Fibroblast of lung (primary cell): Measurements from ENCODE around the gene PLSCR1. TPM values are rescaled to one million over a fixed set of nuclear protein-coding genes. Genes with fewer than 3 reads are reported as not detected.
"Not testable (repeated sequence)": the region's sequence is repeated elsewhere in the genome, so short reads cannot be mapped to it uniquely, and the experiment has no call there.

ENCODE experiments used
- DNase-seq, 2 donors: peaks; one replicate each; pipeline versions ENCODE4 v3.0.0 to v3.0.0-alpha.2; 2010; ENCODE audit warnings: low read depth in 2 of 2
- H2AFZ ChIP-seq: 2 replicates; pipeline ENCODE4 v1.5.1; 2012; ENCODE audit warnings: low read length, control low read depth, inconsistent platforms
- H3K27ac ChIP-seq: 2 replicates; pipeline ENCODE4 v1.5.1; 2011; ENCODE audit warnings: low read length, control low read depth; ENCODE audit not compliant: insufficient read depth
- H3K27me3 ChIP-seq: 2 replicates; pipeline ENCODE4 v1.5.1; 2011; ENCODE audit warnings: mild to moderate bottlenecking, low read length; ENCODE audit not compliant: control insufficient read depth, insufficient read depth
- H3K36me3 ChIP-seq: 2 replicates; pipeline ENCODE4 v1.5.1; 2011; ENCODE audit warnings: low read length; ENCODE audit not compliant: control insufficient read depth, insufficient read depth
- H3K4me1 ChIP-seq: 2 replicates; pipeline ENCODE4 v1.5.1; 2011; ENCODE audit warnings: low read length; ENCODE audit not compliant: control insufficient read depth, insufficient read depth; ENCODE audit errors: extremely low read depth
- H3K4me2 ChIP-seq: 2 replicates; pipeline ENCODE4 v1.5.1; 2011; ENCODE audit warnings: low read length, control low read depth; ENCODE audit not compliant: insufficient read depth; ENCODE audit errors: extremely low read depth
- H3K4me3 ChIP-seq, 4 experiments: fragments of 200-600 bp in 1 of 4; sonication (generic) in 1 of 4; replicated peaks in 1 of 4; 2 replicates each; pipeline ENCODE4 v1.5.1; 2011 to 2016; ENCODE audit warnings: low read length in 4 of 4, low read depth in 3 of 4, mild to moderate bottlenecking in 3 of 4, control low read depth in 2 of 4, inconsistent platforms in 1 of 4, mixed read lengths in 1 of 4; ENCODE audit not compliant: insufficient read depth in 1 of 4; ENCODE audit errors: control extremely low read depth in 1 of 4
- H3K79me2 ChIP-seq: 2 replicates; pipeline ENCODE4 v1.5.1; 2012; ENCODE audit warnings: mild to moderate bottlenecking, low read length, inconsistent platforms; ENCODE audit not compliant: control insufficient read depth, insufficient read depth
- H3K9ac ChIP-seq: 2 replicates; pipeline ENCODE4 v1.5.1; 2011; ENCODE audit warnings: mild to moderate bottlenecking, low read length, control low read depth; ENCODE audit not compliant: insufficient read depth
- H3K9me3 ChIP-seq: 2 replicates; pipeline ENCODE4 v1.5.1; 2012; ENCODE audit warnings: low read depth, low read length; ENCODE audit not compliant: control insufficient read depth, insufficient read depth
- H4K20me1 ChIP-seq: 2 replicates; pipeline ENCODE4 v1.5.1; 2011; ENCODE audit warnings: low read length; ENCODE audit not compliant: control insufficient read depth, insufficient read depth; ENCODE audit errors: extremely low read depth
- CTCF ChIP-seq, 2 donors: IDR thresholded peaks in 1 of 2; conservative IDR thresholded peaks in 1 of 2; 1 replicate in 1 of 2; 2 replicates in 1 of 2; pipeline ENCODE4 v1.5.1; 2011 to 2012; ENCODE audit warnings: low read length in 2 of 2, control low read depth in 1 of 2, inconsistent platforms in 1 of 2, low read depth in 1 of 2, mild to moderate bottlenecking in 1 of 2
- EZH2 ChIP-seq: IDR thresholded peaks from 2 replicates; pipeline ENCODE4 v1.5.1; 2012; ENCODE audit warnings: low read length, control low read depth, mild to moderate bottlenecking; ENCODE audit errors: missing control alignments
- polyA plus RNA-seq, 2 donors: library from polyadenylated mRNA; depleted of rRNA in 1 of 2; stranded (reverse) in 1 of 2; unstranded in 1 of 2; fragments of >200 nt; gene quantifications; 2 replicates each; pipeline ENCODE4 v1.2.1, GENCODE V29; 2011 to 2012; ENCODE audit warnings: missing spikeins in 1 of 2
- total RNA-seq: library from RNA; depleted of rRNA; stranded (reverse); fragments of >200 nt; gene quantifications from 2 replicates; pipeline ENCODE4 v1.2.1, GENCODE V29; 2014

The PLSCR1 gene
- total and polyA plus RNA-seq, 2 donors (not counting 1 experiment from before 2014, with no cell fraction given) = 36.8 to 73.3 TPM

DNA sequence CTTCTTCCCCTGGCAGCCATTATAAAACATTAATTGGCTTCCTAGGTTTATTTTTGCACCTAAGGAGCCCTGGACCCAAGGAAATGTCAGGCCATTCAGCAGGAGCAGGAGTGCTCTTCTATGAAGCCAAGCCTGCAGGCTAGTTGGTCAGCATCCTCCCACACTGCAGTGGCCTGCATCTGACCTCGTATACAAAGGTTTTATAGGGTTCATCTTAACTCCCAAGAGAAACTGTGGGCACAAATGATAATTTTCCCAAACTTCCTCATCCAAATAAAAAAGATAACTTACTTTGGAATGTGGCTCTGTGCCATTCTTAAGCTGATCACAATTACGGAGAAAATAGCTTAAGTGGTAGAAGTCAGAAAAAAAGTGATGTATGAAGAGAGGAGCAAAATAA is 19.4 kb downstream of the PLSCR1 start:
- H3K4me3 ChIP-seq = no peak overlapping the region
- H3K79me2 ChIP-seq = no peaks in the 10 kb centered on the region
- no peak overlapping the region for H3K27ac ChIP-seq
- no peaks in the 10 kb centered on the region for H3K27me3 ChIP-seq
- H4K20me1 ChIP-seq = no peaks in the 10 kb centered on the region
- H2AFZ ChIP-seq = no peak overlapping the region
- H3K9me3 ChIP-seq = no peaks in the 10 kb centered on the region
- H3K4me1 ChIP-seq = peaks cover 4% of the 10 kb centered on the region
- DNase-seq = no peak
- TF ChIP-seq CTCF (conservative IDR thresholded peaks at IDR 0.05 in 1 of 2, IDR thresholded peaks at IDR 0.05 in 1 of 2; ENCODE audit: low read depth in 1 of 2, low read length in 2 of 2) (no peak), EZH2 (no peak)
- H3K36me3 ChIP-seq = no peaks in the 10 kb centered on the region
- no peak overlapping the region for H3K4me2 ChIP-seq
- H3K9ac ChIP-seq = no peak overlapping the region

- H3K79me2 ChIP-seq = no peaks in the 10 kb centered on the region
- H3K4me1 ChIP-seq = no peaks in the 10 kb centered on the region
- no peaks in the 10 kb centered on the region for H3K36me3 ChIP-seq
- TF ChIP-seq CTCF (conservative IDR thresholded peaks at IDR 0.05 in 1 of 2, IDR thresholded peaks at IDR 0.05 in 1 of 2; ENCODE audit: low read depth in 1 of 2, low read length in 2 of 2) = no peak
- no peaks in the 10 kb centered on the region for H4K20me1 ChIP-seq
- no peak overlapping the region for H3K4me3 ChIP-seq
- H3K9me3 ChIP-seq = no peaks in the 10 kb centered on the region
- no peak overlapping the region for H3K4me2 ChIP-seq
- H3K9ac ChIP-seq = no peak overlapping the region
- no peaks in the 10 kb centered on the region for H3K27me3 ChIP-seq
- H3K27ac ChIP-seq = no peak overlapping the region
- H2AFZ ChIP-seq = no peak overlapping the region
- DNase-seq = no peak
These were observed 20.9 kb downstream of the PLSCR1 start for GRCh38 chr3:146523531-146523930.

- H3K9me3 ChIP-seq, H3K36me3 ChIP-seq, H2AFZ ChIP-seq, H4K20me1 ChIP-seq, H3K4me3 ChIP-seq, H3K9ac ChIP-seq, H3K79me2 ChIP-seq, DNase-seq, H3K4me1 ChIP-seq, H3K4me2 ChIP-seq, H3K27me3 ChIP-seq, H3K27ac ChIP-seq: not testable (repeated sequence)
These were observed 21.9 kb downstream of the PLSCR1 start for GRCh38 chr3:146522174-146523158.
